RWPE2 (cell line): ENCODE results near the gene DAP3.

Experiments used
- ATAC-seq: fragments of 200-7000 bp; cut with Tn5 transposase; 3 replicates; pipeline ENCODE4 v1.9.1; 2021; ENCODE audit warnings: low read depth
- DNase-seq: peaks from one replicate; pipeline ENCODE4 v3.0.0-alpha.2; 2020; ENCODE audit warnings: low spot score
- H3K27ac ChIP-seq: fragments of 450-650 bp; 2 replicates; pipeline ENCODE4 v1.5.1; 2017; ENCODE audit warnings: mild to moderate bottlenecking; ENCODE audit not compliant: poor library complexity, severe bottlenecking
- H3K27me3 ChIP-seq: fragments of 250-450 bp; sonication (Bioruptor Pico); 2 replicates; pipeline ENCODE4 v1.5.1; 2021; ENCODE audit warnings: mild to moderate bottlenecking, moderate library complexity; ENCODE audit not compliant: insufficient read depth, poor library complexity, severe bottlenecking
- H3K36me3 ChIP-seq: fragments of 250-450 bp; sonication (Bioruptor Pico); 2 replicates; pipeline ENCODE4 v1.5.1; 2020; ENCODE audit warnings: low read depth, mild to moderate bottlenecking, moderate library complexity
- H3K4me1 ChIP-seq: fragments of 250-450 bp; sonication (Bioruptor Pico); 2 replicates; pipeline ENCODE4 v1.5.1; 2021; ENCODE audit warnings: mild to moderate bottlenecking, moderate library complexity; ENCODE audit not compliant: insufficient read depth, poor library complexity, severe bottlenecking
- H3K4me3 ChIP-seq: fragments of 250-450 bp; sonication (Bioruptor Pico); 2 replicates; pipeline ENCODE4 v1.5.1; 2021; ENCODE audit warnings: mild to moderate bottlenecking, moderate library complexity; ENCODE audit not compliant: severe bottlenecking
- H3K9me3 ChIP-seq: fragments of 250-450 bp; sonication (Bioruptor Pico); 2 replicates; pipeline ENCODE4 v1.5.1; 2021; ENCODE audit warnings: mild to moderate bottlenecking, moderate library complexity; ENCODE audit not compliant: severe bottlenecking
- CTCF ChIP-seq: fragments of 450-650 bp; IDR thresholded peaks from one replicate; pipeline ENCODE4 v1.5.1; 2017; ENCODE audit warnings: mild to moderate bottlenecking, moderate library complexity; ENCODE audit not compliant: poor library complexity, severe bottlenecking

DAP3 gene

DNA sequence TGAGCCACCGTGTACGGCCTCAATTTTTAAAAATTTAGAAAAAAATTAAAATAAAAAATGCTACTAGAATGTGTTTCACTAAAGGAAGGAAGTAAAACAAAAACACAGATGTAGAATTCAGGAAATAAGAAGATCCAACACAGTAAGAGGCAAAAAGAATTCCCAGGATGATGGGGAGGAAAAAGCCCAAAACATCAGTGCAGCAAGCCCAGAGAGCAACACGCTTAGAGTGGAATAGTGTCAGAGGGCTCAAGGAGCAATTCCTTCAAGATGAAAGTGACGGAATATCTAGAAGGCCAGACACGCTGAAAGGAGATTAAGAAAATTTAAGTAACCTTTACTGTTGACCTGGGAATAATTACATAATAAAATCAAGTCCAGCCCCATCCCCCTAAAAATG, 80.4 kb downstream of the DAP3 start:
- DNase-seq: no peak
- ATAC-seq: no peak
- TF ChIP-seq CTCF: no peak
- H3K27ac ChIP-seq: no peak overlapping the region
- no peaks in the 10 kb centered on the region for H3K27me3 ChIP-seq
- no peak overlapping the region for H3K4me3 ChIP-seq
- H3K36me3 ChIP-seq: peaks cover 70% of the 10 kb centered on the region
- H3K9me3 ChIP-seq: no peaks in the 10 kb centered on the region
- H3K4me1 ChIP-seq: no peaks in the 10 kb centered on the region

DNA sequence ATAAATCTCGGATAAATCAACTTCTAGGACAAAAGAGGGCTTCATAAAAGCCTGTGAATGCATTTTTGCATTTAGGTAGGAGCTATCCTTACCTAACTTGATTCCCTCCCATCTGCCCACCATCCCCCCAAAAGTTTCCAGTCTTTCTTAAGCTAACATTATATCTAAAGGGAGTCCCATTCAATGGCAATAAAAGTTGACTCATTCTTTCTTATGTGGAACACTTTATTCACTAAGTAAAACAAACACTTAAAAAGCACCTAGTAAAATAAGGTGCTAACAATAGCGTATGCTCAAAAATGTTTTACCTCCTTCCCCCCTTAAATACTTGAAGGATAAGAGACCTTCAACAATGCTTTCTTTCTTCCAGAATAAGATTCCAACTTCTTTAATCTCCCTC, 84.3 kb downstream of the DAP3 start:
- Histone ChIP-seq H3K4me3 (no peak overlapping the region), H3K27me3 (no peaks in the 10 kb centered on the region), H3K9me3 (no peaks in the 10 kb centered on the region), H3K36me3 (peaks cover 81% of the 10 kb centered on the region), H3K4me1 (no peaks in the 10 kb centered on the region), H3K27ac (no peak overlapping the region)
- ATAC-seq: no peak
- DNase-seq: no peak
- TF ChIP-seq CTCF: no peak

DNA sequence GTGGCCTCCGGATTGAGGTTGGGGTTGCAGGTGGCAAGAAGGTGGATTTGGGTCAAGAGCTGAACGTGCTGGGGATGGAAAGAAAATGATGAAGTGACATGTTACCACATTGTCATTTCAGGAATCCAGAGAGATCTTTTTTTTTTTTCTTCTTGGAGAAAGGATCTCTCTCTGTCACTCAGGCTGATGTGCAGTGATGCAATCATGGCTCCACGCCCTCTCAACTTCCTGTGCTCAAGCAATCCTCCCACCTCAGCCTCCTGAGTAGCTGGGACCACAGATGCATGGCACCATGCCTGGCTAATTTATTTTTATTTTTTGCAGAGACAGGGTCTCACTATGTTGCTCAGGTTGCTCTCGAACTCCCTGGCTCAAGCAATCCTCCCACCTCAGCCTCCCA, 87.5 kb downstream of the DAP3 start:
- no peak overlapping the region for H3K4me3 ChIP-seq
- peaks cover 70% of the 10 kb centered on the region for H3K36me3 ChIP-seq
- H3K27ac ChIP-seq: peak overlapping the region; percentile 6
- DNase-seq: no peak
- no peaks in the 10 kb centered on the region for H3K27me3 ChIP-seq
- ATAC-seq: no peak; the same call in 2 of the 3 replicates
- no peaks in the 10 kb centered on the region for H3K4me1 ChIP-seq
- no peak for TF ChIP-seq CTCF
- H3K9me3 ChIP-seq: no peaks in the 10 kb centered on the region

DNA sequence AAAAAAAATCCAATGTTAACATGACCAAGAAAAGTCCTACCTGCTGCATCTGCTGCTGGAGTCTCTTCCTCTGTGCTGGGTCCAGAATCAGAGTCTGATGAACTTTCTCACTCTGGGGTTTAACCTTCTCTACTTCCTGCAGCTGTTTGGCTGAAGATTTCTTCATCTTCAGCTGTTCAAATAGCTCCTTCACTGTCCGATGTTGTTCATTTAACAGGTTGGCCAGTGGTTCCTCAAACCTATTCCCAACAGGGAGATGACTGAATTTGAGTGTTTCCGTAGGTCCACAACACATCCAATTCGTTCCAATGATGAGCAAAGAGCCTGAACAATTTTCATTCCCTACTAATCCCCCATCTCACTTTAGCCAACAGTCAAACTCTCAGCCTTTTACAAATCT, 88.7 kb downstream of the DAP3 start:
- Histone ChIP-seq H3K27ac (no peak overlapping the region), H3K36me3 (peaks cover 66% of the 10 kb centered on the region), H3K27me3 (no peaks in the 10 kb centered on the region), H3K4me3 (no peak overlapping the region), H3K4me1 (no peaks in the 10 kb centered on the region), H3K9me3 (no peaks in the 10 kb centered on the region)
- no peak for TF ChIP-seq CTCF
- ATAC-seq: no peak
- no peak for DNase-seq
